ENCODE measurements around the gene TIAM1.

TIAM1 gene

GRCh38 chr21:31352836-31353235 is 8.8 kb upstream of the TIAM1 start:
- no peak for DNase-seq

- DNase-seq, result no peak
Measured at GRCh38 chr21:31351960-31352359, 7.9 kb upstream of the TIAM1 start.

GRCh38 chr21:31351438-31351837 is 7.4 kb upstream of the TIAM1 start:
- DNase-seq, result no peak

- no peak for DNase-seq
Measured at GRCh38 chr21:31349208-31349607, 5.1 kb upstream of the TIAM1 start.

- DNase-seq, result no peak
Measured at GRCh38 chr21:31348188-31348587, 4.1 kb upstream of the TIAM1 start.

- DNase-seq, result no peak
Measured at GRCh38 chr21:31347435-31348032, 3.5 kb upstream of the TIAM1 start.

GRCh38 chr21:31346256-31346821 is 2.3 kb upstream of the TIAM1 start:
- DNase-seq, result no peak

GRCh38 chr21:31345136-31345535 is 1.1 kb upstream of the TIAM1 start:
- no peak for DNase-seq

- no peak for DNase-seq
Measured at GRCh38 chr21:31343030-31343510, 991 bp downstream of the TIAM1 start.

- no peak for DNase-seq
Measured at GRCh38 chr21:31342348-31342747, 1.7 kb downstream of the TIAM1 start.

GRCh38 chr21:31340942-31341487 is 3.0 kb downstream of the TIAM1 start:
- no peak for DNase-seq

- DNase-seq, result no peak
Measured at GRCh38 chr21:31340514-31340913, 3.5 kb downstream of the TIAM1 start.

- no peak for DNase-seq
Measured at GRCh38 chr21:31339721-31340120, 4.3 kb downstream of the TIAM1 start.

- DNase-seq, result no peak
Measured at GRCh38 chr21:31338908-31339368, 5.1 kb downstream of the TIAM1 start.

- no peak for DNase-seq
Measured at GRCh38 chr21:31337996-31338907, 5.8 kb downstream of the TIAM1 start.

- no peak for DNase-seq
Measured at GRCh38 chr21:31337086-31337485, 7.0 kb downstream of the TIAM1 start.

- DNase-seq, result no peak
Measured at GRCh38 chr21:31336739-31337040, 7.4 kb downstream of the TIAM1 start.

- DNase-seq, result peak; percentile 85
Measured at GRCh38 chr21:31335957-31336738, 7.9 kb downstream of the TIAM1 start.

GRCh38 chr21:31334648-31335121 is 9.4 kb downstream of the TIAM1 start:
- DNase-seq, result peak; percentile 37

- no peak for DNase-seq
Measured at GRCh38 chr21:31332525-31332924, 11.5 kb downstream of the TIAM1 start.

- no peak for DNase-seq
Measured at GRCh38 chr21:31331231-31331630, 12.8 kb downstream of the TIAM1 start.

GRCh38 chr21:31330144-31330483 is 13.9 kb downstream of the TIAM1 start:
- no peak for DNase-seq
